ENCODE measurements around the gene E4F1. TPM values are rescaled to one million over a fixed set of nuclear protein-coding genes. Genes with fewer than 3 reads are reported as not detected.
A peak's percentile ranks its signal among the peaks of the same experiment; 100 is the strongest.

The E4F1 gene
- total RNA-seq, 6 experiments from 2014 or later, result 8.9 to 11.3 (median 10.4) TPM

DNA sequence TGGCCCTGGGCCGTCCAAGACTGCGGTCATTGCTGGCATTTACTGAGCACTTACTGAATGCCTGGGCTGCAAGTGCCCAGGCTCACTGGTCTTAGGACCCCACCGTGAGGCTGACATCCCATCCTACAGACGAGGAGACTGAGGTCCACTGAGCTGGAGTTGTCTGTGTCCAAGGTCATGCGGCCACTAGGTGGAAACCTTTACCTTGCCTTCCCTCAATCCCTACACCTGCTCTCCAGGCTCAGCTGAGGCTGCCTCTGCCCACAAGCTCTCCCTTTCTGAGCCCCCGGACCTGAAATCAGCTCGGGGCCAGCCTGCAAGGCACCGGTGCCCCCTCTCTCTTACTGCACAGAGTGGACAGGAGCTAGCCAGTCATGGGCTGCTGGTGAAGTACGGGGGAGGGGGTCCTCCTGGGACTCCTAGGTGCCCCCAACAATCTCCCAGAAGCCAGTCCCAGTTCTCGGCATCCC lies 28.5 kb upstream of the E4F1 start:
- peak; percentile 76 to 92 (median 89) for ATAC-seq
- H3K36me3 ChIP-seq, result no peaks in the 10 kb centered on the region
- WGBS (ENCODE audit: insufficient coverage, low coverage, low lambda C conversion rate, missing lambda C conversion rate), result 10% methylated on average over 6 of the region's 10 CpGs
- no peak overlapping the region for H3K4me3 ChIP-seq
- peak in 1 of 3 donors; percentile 49 for DNase-seq
- peaks cover 0 to 11% of the 10 kb centered on the region in 2 donors for H3K27me3 ChIP-seq
- TF ChIP-seq, protein P1, sequence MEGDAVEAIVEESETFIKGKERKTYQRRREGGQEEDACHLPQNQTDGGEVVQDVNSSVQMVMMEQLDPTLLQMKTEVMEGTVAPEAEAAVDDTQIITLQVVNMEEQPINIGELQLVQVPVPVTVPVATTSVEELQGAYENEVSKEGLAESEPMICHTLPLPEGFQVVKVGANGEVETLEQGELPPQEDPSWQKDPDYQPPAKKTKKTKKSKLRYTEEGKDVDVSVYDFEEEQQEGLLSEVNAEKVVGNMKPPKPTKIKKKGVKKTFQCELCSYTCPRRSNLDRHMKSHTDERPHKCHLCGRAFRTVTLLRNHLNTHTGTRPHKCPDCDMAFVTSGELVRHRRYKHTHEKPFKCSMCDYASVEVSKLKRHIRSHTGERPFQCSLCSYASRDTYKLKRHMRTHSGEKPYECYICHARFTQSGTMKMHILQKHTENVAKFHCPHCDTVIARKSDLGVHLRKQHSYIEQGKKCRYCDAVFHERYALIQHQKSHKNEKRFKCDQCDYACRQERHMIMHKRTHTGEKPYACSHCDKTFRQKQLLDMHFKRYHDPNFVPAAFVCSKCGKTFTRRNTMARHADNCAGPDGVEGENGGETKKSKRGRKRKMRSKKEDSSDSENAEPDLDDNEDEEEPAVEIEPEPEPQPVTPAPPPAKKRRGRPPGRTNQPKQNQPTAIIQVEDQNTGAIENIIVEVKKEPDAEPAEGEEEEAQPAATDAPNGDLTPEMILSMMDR (IDR thresholded peaks at IDR 0.05), result peak; percentile 53 to 67 (median 55)
- no peak for TF ChIP-seq POLR2A (IDR thresholded peaks at IDR 0.05)
- H3K27ac ChIP-seq, result no peak overlapping the region
- peaks cover 0 to 10% (median 0%) of the 10 kb centered on the region in 4 donors for H3K4me1 ChIP-seq
- intact Hi-C loops (cut with DNase I), result loop anchor here (10.0 kb wide), 1 partner anchor 310 kb away; no protein-coding TSS in a partner anchor
- no peaks in the 10 kb centered on the region for H3K9me3 ChIP-seq

DNA sequence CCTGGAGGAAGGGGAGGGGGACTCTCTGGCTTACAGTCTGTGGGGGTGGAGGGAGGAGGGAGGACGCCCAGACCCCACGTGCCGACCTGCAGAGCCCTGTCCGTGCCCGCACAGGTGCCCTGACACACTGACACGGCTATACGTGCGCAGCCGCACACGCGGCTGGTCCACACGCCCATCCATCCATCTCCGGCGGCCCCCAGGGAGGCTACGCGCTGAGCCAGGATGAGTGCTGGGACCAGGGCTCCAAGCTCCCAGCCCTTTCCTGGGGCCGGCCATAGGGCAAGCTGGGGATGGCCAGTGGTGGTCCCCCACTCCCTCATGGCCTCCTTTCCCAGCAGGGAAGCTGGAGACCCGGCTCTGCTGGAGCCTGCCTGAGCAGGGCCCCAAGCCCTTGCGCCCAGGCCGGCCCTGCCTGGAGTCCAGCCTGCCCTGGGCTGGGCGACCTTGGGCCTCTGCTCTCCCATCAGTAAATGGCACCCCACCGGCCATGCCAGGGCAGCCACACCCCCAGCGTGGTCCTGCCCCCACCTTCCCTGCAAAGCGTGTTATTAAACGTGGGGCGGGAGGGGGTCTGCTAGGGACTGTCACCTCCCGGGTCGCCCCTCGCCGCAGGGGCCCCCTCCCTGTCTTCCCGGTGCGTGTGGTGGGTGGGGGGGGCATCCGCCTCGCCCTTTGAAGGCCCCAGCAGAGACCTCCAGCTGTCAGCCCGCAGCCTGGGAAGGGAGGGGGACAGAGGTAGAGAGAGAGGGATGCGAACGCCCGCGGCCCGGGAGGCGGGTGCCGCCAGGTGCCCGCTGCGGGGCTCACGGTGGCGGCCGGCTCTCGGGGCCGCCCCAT lies 27.8 kb upstream of the E4F1 start:
- peaks cover 0 to 10% (median 0%) of the 10 kb centered on the region in 4 donors for H3K4me1 ChIP-seq
- H3K4me3 ChIP-seq, result peak overlapping the region in 1 of 3 donors; percentile 26
- 5% methylated on average over 4 of the region's 49 CpGs for WGBS (ENCODE audit: insufficient coverage, low coverage, low lambda C conversion rate, missing lambda C conversion rate)
- H3K27me3 ChIP-seq, result peaks cover 0 to 11% of the 10 kb centered on the region in 2 donors
- no peaks in the 10 kb centered on the region for H3K9me3 ChIP-seq
- no peak overlapping the region for H3K27ac ChIP-seq
- ATAC-seq, result peak in 1 of 4 donors; percentile 17
- TF ChIP-seq, protein P1 (IDR thresholded peaks at IDR 0.05), result no peak
- TF ChIP-seq POLR2A (IDR thresholded peaks at IDR 0.05), result no peak
- DNase-seq, result no peak
- intact Hi-C loops (cut with DNase I), result loop anchor here (10.0 kb wide), 1 partner anchor 309 kb away; no protein-coding TSS in a partner anchor
- no peaks in the 10 kb centered on the region for H3K36me3 ChIP-seq

DNA sequence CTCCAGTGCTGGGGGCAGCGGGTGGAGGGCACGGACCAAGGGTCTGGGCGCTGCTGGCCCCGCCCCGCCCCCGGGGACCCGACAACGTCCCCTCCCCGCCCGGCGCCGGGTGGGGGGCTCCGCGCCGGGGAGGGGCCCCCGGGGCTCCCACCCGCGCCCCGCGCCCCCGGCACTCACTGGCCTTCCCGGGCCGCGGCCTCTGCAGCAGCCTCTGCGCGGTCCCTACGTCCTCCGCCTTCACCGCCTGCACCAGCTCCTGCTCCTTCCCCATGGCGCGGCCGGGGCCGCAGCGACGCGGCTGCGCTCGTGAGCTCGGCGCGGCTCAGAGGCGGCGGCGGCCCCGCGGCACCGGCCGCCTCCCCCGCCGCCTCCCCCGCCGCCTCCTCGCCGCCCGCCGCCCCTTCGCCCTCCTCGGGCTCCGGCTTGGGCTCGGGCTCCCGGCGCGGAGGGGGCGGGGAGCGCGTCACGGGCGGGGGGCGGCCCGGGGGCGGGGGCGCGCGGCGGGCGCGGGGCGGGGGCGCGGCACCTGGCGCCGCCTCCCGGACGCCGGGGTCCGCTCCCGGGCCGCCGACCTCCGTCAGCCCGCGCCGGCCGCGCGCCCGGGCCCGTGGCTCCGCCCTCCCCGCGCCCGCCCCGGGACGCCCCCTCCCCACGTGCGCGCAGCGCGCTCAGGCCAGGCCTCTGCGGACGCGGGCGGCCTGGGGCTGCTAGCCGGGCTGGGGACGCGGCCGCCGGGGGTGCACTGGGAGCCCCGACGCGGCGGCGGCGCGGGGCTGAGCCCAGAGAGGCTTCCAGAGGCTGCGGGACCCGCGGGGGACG lies 27.0 kb upstream of the E4F1 start, which contains the start of gene CASKIN1:
Gene CASKIN1, minus strand, starts transcription at position 444 of the 819 bp plus-strand sequence. Its CDS starts 173 bp downstream, at position 271.
- no peak for ATAC-seq
- Histone ChIP-seq H3K4me3 (peak within 1 kb of the TSS in 1 of 3 donors; percentile 26), H3K36me3 (no peaks in the 10 kb centered on the region), H3K4me1 (peaks cover 0 to 10% (median 0%) of the 10 kb centered on the region in 4 donors), H3K27me3 (peaks cover 0 to 11% of the 10 kb centered on the region in 2 donors), H3K27ac (no peak within 1 kb of the TSS), H3K9me3 (no peaks in the 10 kb centered on the region)
- TF ChIP-seq, protein P1 (IDR thresholded peaks at IDR 0.05), result no peak
- no peak for TF ChIP-seq POLR2A (IDR thresholded peaks at IDR 0.05)
- intact Hi-C loops (cut with DNase I), result loop anchor here (10.0 kb wide), 1 partner anchor 308 kb away; no protein-coding TSS in a partner anchor
- no peak for DNase-seq
- 0% methylated on average over 2 of the region's 129 CpGs for whole genome bisulfite sequencing (ENCODE audit: insufficient coverage, low coverage, low lambda C conversion rate, missing lambda C conversion rate)

DNA sequence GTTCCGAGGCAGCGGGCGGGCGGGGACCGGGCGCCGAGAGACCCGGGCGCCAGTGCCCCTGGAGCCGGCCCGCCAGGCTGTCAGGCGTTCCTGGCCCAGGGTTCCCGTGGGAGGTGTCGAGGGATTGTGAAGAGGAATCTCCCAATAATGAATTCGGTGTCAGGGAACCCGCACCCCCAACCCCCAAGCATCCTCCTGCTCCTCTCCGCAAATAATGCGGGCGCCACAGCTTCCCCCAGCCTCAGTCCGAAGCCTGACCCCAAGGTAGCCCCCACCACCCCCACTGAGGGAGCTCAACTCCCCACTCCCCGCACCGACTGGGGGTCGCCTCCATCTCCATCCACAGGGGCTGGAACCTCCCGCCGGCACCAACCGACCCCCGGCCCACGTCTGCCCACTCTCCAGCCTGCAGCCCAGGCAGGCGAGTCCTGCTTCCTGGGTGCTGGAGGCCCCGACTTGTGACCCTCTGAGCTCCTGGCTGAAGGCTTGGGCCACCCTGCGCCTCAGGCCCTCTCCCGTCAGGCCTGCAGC lies 26.3 kb upstream of the E4F1 start:
- DNase-seq (no peak), ATAC-seq (no peak)
- WGBS (ENCODE audit: insufficient coverage, low coverage, low lambda C conversion rate, missing lambda C conversion rate), result 55% methylated on average over 12 of the region's 32 CpGs
- Histone ChIP-seq H3K4me3 (no peak overlapping the region), H3K27ac (no peak overlapping the region), H3K27me3 (peaks cover 0 to 11% of the 10 kb centered on the region in 2 donors), H3K9me3 (no peaks in the 10 kb centered on the region), H3K4me1 (peaks cover 0 to 10% (median 0%) of the 10 kb centered on the region in 4 donors), H3K36me3 (no peaks in the 10 kb centered on the region)
- intact Hi-C loops (cut with DNase I), result loop anchor here (10.0 kb wide), 1 partner anchor 308 kb away; no protein-coding TSS in a partner anchor
- TF ChIP-seq, protein P1 (IDR thresholded peaks at IDR 0.05), result no peak
- no peak for TF ChIP-seq POLR2A (IDR thresholded peaks at IDR 0.05)
